Naive thymus-derived CD4-positive, alpha-beta T cell (primary cell): ENCODE data around the gene NEAT1. TPM values are rescaled to one million over a fixed set of nuclear protein-coding genes. Genes with fewer than 3 reads are reported as not detected.
"Not testable (repeated sequence)": the region's sequence is repeated elsewhere in the genome, so short reads cannot be mapped to it uniquely, and the experiment has no call there.

Experiments used
- ATAC-seq: fragments of 150-1000 bp; cut with Tn5 transposase; 2 replicates; pipeline ENCODE4 v1.10.0; 2021; ENCODE audit warnings: mild to moderate bottlenecking, moderate library complexity
- CTCF ChIA-PET: fragments of 350-600 bp; sonication (Branson Sonifier 250); formaldehyde crosslinking; loops from one replicate; lab custom pipeline; 2021; ENCODE audit warnings: antibody characterized with exemption; lab: Charles Lee
- POLR2A ChIA-PET: fragments of 350-600 bp; sonication (Branson Sonifier 250); formaldehyde crosslinking; loops from one replicate; lab custom pipeline; 2021; ENCODE audit warnings: antibody characterized with exemption, inconsistent platforms; lab: Charles Lee
- DNase-seq, 9 donors: peaks; one replicate each; pipeline versions ENCODE4 v3.0.0 to v3.0.0-alpha.2; 2020 to 2022; ENCODE audit warnings: mixed read lengths in 1 of 9
- H3K27ac ChIP-seq: one replicate; pipeline ENCODE4 v1.7.0; 2013; ENCODE audit warnings: mild to moderate bottlenecking, low read depth, low read length, moderate library complexity
- H3K27me3 ChIP-seq, 2 donors: one replicate each; pipeline ENCODE4 v1.7.0; 2013; ENCODE audit warnings: low read length in 2 of 2, mild to moderate bottlenecking in 2 of 2, moderate library complexity in 2 of 2; ENCODE audit not compliant: control insufficient read depth in 2 of 2, insufficient read depth in 2 of 2
- H3K36me3 ChIP-seq, 3 experiments: 1 replicate in 2 of 3; 2 replicates in 1 of 3; pipeline ENCODE4 v1.7.0; 2013; ENCODE audit warnings: low read length in 3 of 3, mild to moderate bottlenecking in 3 of 3, moderate library complexity in 1 of 3; ENCODE audit not compliant: insufficient read depth in 3 of 3, control insufficient read depth in 2 of 3
- H3K4me1 ChIP-seq, 2 donors: one replicate each; pipeline ENCODE4 v1.7.0; 2013; ENCODE audit warnings: low read length in 2 of 2, mild to moderate bottlenecking in 2 of 2, moderate library complexity in 1 of 2; ENCODE audit not compliant: control insufficient read depth in 2 of 2, insufficient read depth in 2 of 2
- H3K4me3 ChIP-seq: 2 replicates; pipeline ENCODE4 v1.7.0; 2013; ENCODE audit warnings: mild to moderate bottlenecking, low read length
- H3K9me3 ChIP-seq, 3 experiments: 1 replicate in 2 of 3; 2 replicates in 1 of 3; pipeline ENCODE4 v1.7.0; 2013; ENCODE audit warnings: low read length in 3 of 3; ENCODE audit not compliant: control insufficient read depth in 2 of 3
- H3K27ac Mint-ChIP-seq, 9 donors: one replicate each; pipeline ENCODE4 v1.8.0; 2020 to 2022; ENCODE audit warnings: mixed read lengths in 9 of 9, mild to moderate bottlenecking in 8 of 9, moderate library complexity in 5 of 9, inconsistent platforms in 2 of 9
- H3K27me3 Mint-ChIP-seq, 5 donors: one replicate each; pipeline ENCODE4 v1.8.0; 2021 to 2022; ENCODE audit warnings: mixed read lengths in 5 of 5, mild to moderate bottlenecking in 1 of 5
- H3K36me3 Mint-ChIP-seq, 5 donors: one replicate each; pipeline ENCODE4 v1.8.0; 2020 to 2022; ENCODE audit warnings: mixed read lengths in 5 of 5, mild to moderate bottlenecking in 3 of 5, inconsistent platforms in 1 of 5
- H3K4me1 Mint-ChIP-seq, 7 donors: one replicate each; pipeline ENCODE4 v1.8.0; 2020 to 2022; ENCODE audit warnings: mixed read lengths in 7 of 7, mild to moderate bottlenecking in 3 of 7, inconsistent platforms in 1 of 7
- H3K4me3 Mint-ChIP-seq, 10 donors: one replicate each; pipeline ENCODE4 v1.8.0; 2020 to 2022; ENCODE audit warnings: mild to moderate bottlenecking in 10 of 10, mixed read lengths in 10 of 10, moderate library complexity in 6 of 10, inconsistent platforms in 2 of 10
- H3K9me3 Mint-ChIP-seq, 11 donors: one replicate each; pipeline ENCODE4 v1.8.0; 2020 to 2022; ENCODE audit warnings: mixed read lengths in 11 of 11, mild to moderate bottlenecking in 4 of 11, inconsistent platforms in 1 of 11, moderate library complexity in 1 of 11
- intact Hi-C, 2 donors: fragments of 100-400 bp; cut with micrococcal nuclease; formaldehyde crosslinking; loops; one replicate each; pipeline ENCODE4 v1.15.1; 2023
- polyA plus RNA-seq, 2 donors: library from polyadenylated mRNA; unstranded; fragments of 300-500 nt; fragmentation: Illumina TruSeq; gene quantifications; one replicate each; pipeline ENCODE4 v1.2.3, GENCODE V29; 2021
- total RNA-seq, 6 experiments: library from RNA in 5 of 6; stranded (reverse) in 5 of 6; gene quantifications; 1 replicate in 5 of 6; 2 replicates in 1 of 6; pipeline ENCODE4 v1.2.3 and lab custom pipeline; 2021 to 2026

NEAT1 gene
- total and polyA plus RNA-seq, 7 experiments from 2014 or later = 2.5 to 1,454 (median 401) TPM

GRCh38 chr11:65446446-65447277 is 24.1 kb downstream of the NEAT1 start:
- Mint-ChIP-seq H3K27me3 (no peaks in the 10 kb centered on the region), H3K4me1 (peaks cover 9 to 34% (median 22%) of the 10 kb centered on the region in 7 donors), H3K27ac (peak overlapping the region in 7 of 9 donors; percentile 7 to 82 (median 67)), H3K36me3 (peaks cover 0 to 8% (median 4%) of the 10 kb centered on the region in 5 donors), H3K9me3 (peaks cover 0 to 4% (median 1%) of the 10 kb centered on the region in 11 donors), H3K4me3 (no peak overlapping the region)
- peak; percentile 5 for ATAC-seq
- no peak overlapping the region for H3K4me3 ChIP-seq
- no peaks in the 10 kb centered on the region for H3K27me3 ChIP-seq
- peaks cover 0 to 5% of the 10 kb centered on the region in 2 donors for H3K4me1 ChIP-seq
- CTCF ChIA-PET = interaction anchor here (1.0 kb wide), 1 partner anchor 23 kb away, joined by 3 read pairs; no protein-coding TSS in a partner anchor
- POLR2A ChIA-PET = interaction anchor here (0.6 to 1.8 kb wide), 11 partner anchors 10 to 1218 kb away, joined by 3 to 8 read pairs (median 5); partner anchors contain the start of genes MALAT1, NEAT1 and SLC25A45
- H3K36me3 ChIP-seq = peaks cover 0 to 29% (median 6%) of the 10 kb centered on the region in 3 experiments
- no peaks in the 10 kb centered on the region for H3K9me3 ChIP-seq
- no peak overlapping the region for H3K27ac ChIP-seq
- intact Hi-C loops = no loop called here
- DNase-seq = peak in 1 of 9 donors; percentile 23

GRCh38 chr11:65448074-65448417 is 25.4 kb downstream of the NEAT1 start:
- peak overlapping the region in 5 of 9 donors; percentile 19 to 58 (median 32) for H3K27ac Mint-ChIP-seq
- no peak overlapping the region for H3K27ac ChIP-seq
- no peak overlapping the region for H3K4me3 ChIP-seq
- H3K9me3 Mint-ChIP-seq = peaks cover 0 to 4% (median 1%) of the 10 kb centered on the region in 11 donors
- no peaks in the 10 kb centered on the region for H3K27me3 Mint-ChIP-seq
- H3K36me3 Mint-ChIP-seq = peaks cover 0 to 8% (median 2%) of the 10 kb centered on the region in 5 donors
- intact Hi-C loops = no loop called here
- ChIA-PET CTCF (no interaction called here), POLR2A (interaction anchor here (1.5 to 1.7 kb wide), 2 partner anchors 26 to 49 kb away, joined by 6 to 8 read pairs; partner anchors contain the start of gene NEAT1)
- peaks cover 3 to 30% (median 13%) of the 10 kb centered on the region in 7 donors for H3K4me1 Mint-ChIP-seq
- ATAC-seq (no peak), DNase-seq (no peak)
- H3K4me1 ChIP-seq = no peaks in the 10 kb centered on the region
- H3K9me3 ChIP-seq = no peaks in the 10 kb centered on the region
- no peaks in the 10 kb centered on the region for H3K27me3 ChIP-seq
- H3K36me3 ChIP-seq = peaks cover 0 to 29% (median 3%) of the 10 kb centered on the region in 3 experiments
- no peak overlapping the region for H3K4me3 Mint-ChIP-seq

- H3K4me3 ChIP-seq = no peak overlapping the region
- no peak overlapping the region for H3K27ac ChIP-seq
- ChIA-PET CTCF (no interaction called here), POLR2A (interaction anchor here (1.1 to 1.5 kb wide), 2 partner anchors 10 to 18 kb away, joined by 3 read pairs; no protein-coding TSS in a partner anchor)
- intact Hi-C loops = no loop called here
- Mint-ChIP-seq H3K9me3 (peaks cover 0 to 4% (median 1%) of the 10 kb centered on the region in 11 donors), H3K4me3 (no peak overlapping the region), H3K27me3 (no peaks in the 10 kb centered on the region), H3K27ac (peak overlapping the region in 7 of 9 donors; percentile 22 to 71 (median 56)), H3K36me3 (peaks cover 0 to 8% (median 0%) of the 10 kb centered on the region in 5 donors), H3K4me1 (peaks cover 0 to 26% (median 9%) of the 10 kb centered on the region in 7 donors)
- no peaks in the 10 kb centered on the region for H3K9me3 ChIP-seq
- DNase-seq (peak in 1 of 9 donors; percentile 21), ATAC-seq (peak; percentile 40)
- H3K4me1 ChIP-seq = no peaks in the 10 kb centered on the region
- no peaks in the 10 kb centered on the region for H3K27me3 ChIP-seq
- peaks cover 0 to 28% (median 0%) of the 10 kb centered on the region in 3 experiments for H3K36me3 ChIP-seq
Measured at GRCh38 chr11:65448418-65449105, 26.0 kb downstream of the NEAT1 start.

- H3K4me3 ChIP-seq, H3K4me3 Mint-ChIP-seq, H3K27ac ChIP-seq, H3K4me1 ChIP-seq, H3K27me3 Mint-ChIP-seq, H3K9me3 ChIP-seq, CTCF ChIA-PET, H3K27ac Mint-ChIP-seq, intact Hi-C loops, DNase-seq, H3K9me3 Mint-ChIP-seq, H3K27me3 ChIP-seq, ATAC-seq, H3K36me3 ChIP-seq, H3K36me3 Mint-ChIP-seq, POLR2A ChIA-PET: not testable (repeated sequence)
- H3K4me1 Mint-ChIP-seq = peaks cover 13 to 41% (median 18%) of the 10 kb centered on the region in 7 donors
Measured at GRCh38 chr11:65451301-65451700, 28.7 kb downstream of the NEAT1 start.

- intact Hi-C loops, H3K36me3 ChIP-seq, DNase-seq, H3K9me3 Mint-ChIP-seq, H3K9me3 ChIP-seq, H3K27me3 Mint-ChIP-seq, H3K4me1 ChIP-seq, H3K36me3 Mint-ChIP-seq, H3K27ac ChIP-seq, H3K27me3 ChIP-seq, H3K4me3 ChIP-seq, H3K4me3 Mint-ChIP-seq, CTCF ChIA-PET, ATAC-seq: not testable (repeated sequence)
- H3K4me1 Mint-ChIP-seq = peaks cover 14 to 44% (median 21%) of the 10 kb centered on the region in 7 donors
- POLR2A ChIA-PET = interaction anchor here (1.0 kb wide), 1 partner anchor 47 kb away, joined by 3 read pairs; no protein-coding TSS in a partner anchor
- peak overlapping the region in 2 of 9 donors; percentile 28 to 71 for H3K27ac Mint-ChIP-seq
Measured at GRCh38 chr11:65452259-65452658, 29.7 kb downstream of the NEAT1 start.

- H3K27ac ChIP-seq = no peak overlapping the region
- ChIA-PET CTCF (no interaction called here), POLR2A (interaction anchor here (1.0 kb wide), 1 partner anchor 46 kb away, joined by 3 read pairs; no protein-coding TSS in a partner anchor)
- Mint-ChIP-seq H3K4me3 (peak overlapping the region in 4 of 10 donors; percentile 13 to 49 (median 30)), H3K27ac (peak overlapping the region in 4 of 9 donors; percentile 28 to 71 (median 44)), H3K4me1 (peaks cover 14 to 45% (median 21%) of the 10 kb centered on the region in 7 donors), H3K27me3 (no peaks in the 10 kb centered on the region), H3K36me3 (peaks cover 0 to 3% (median 0%) of the 10 kb centered on the region in 5 donors), H3K9me3 (peaks cover 0 to 4% (median 1%) of the 10 kb centered on the region in 11 donors)
- ATAC-seq = peak; percentile 19
- DNase-seq = no peak
- no peak overlapping the region for H3K4me3 ChIP-seq
- H3K9me3 ChIP-seq = no peaks in the 10 kb centered on the region
- peaks cover 5% of the 10 kb centered on the region in 2 donors for H3K4me1 ChIP-seq
- intact Hi-C loops = no loop called here
- H3K27me3 ChIP-seq = no peaks in the 10 kb centered on the region
- no peaks in the 10 kb centered on the region for H3K36me3 ChIP-seq
Measured at GRCh38 chr11:65452806-65453490, 30.4 kb downstream of the NEAT1 start.
